ENCODE results near the gene NCEH1.

Gene NCEH1

DNA sequence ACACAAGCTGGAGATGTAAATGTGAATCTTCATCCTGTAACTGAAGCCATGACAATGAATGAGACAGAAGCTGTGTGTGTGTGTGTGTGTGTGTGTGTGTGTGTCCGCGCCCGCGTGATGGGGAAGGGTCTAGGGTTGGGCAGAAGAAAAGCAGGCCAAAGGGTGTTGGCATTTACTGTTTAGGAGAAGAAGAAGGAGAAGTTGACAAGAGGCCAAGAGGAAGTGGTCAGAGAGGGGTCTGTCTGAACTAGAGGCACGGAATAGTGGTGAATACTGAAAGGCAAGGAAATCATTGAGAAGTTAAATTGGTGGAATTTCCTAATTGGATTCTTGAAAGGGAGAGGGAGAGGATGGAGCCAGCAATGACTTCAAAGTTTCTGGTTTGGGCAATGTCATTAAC, 5.6 kb upstream of the NCEH1 start:
- no peak for TF ChIP-seq EZH2phosphoT487 (IDR thresholded peaks at IDR 0.05; ENCODE audit: borderline replicate concordance, low read length)
- TF ChIP-seq, protein P1, sequence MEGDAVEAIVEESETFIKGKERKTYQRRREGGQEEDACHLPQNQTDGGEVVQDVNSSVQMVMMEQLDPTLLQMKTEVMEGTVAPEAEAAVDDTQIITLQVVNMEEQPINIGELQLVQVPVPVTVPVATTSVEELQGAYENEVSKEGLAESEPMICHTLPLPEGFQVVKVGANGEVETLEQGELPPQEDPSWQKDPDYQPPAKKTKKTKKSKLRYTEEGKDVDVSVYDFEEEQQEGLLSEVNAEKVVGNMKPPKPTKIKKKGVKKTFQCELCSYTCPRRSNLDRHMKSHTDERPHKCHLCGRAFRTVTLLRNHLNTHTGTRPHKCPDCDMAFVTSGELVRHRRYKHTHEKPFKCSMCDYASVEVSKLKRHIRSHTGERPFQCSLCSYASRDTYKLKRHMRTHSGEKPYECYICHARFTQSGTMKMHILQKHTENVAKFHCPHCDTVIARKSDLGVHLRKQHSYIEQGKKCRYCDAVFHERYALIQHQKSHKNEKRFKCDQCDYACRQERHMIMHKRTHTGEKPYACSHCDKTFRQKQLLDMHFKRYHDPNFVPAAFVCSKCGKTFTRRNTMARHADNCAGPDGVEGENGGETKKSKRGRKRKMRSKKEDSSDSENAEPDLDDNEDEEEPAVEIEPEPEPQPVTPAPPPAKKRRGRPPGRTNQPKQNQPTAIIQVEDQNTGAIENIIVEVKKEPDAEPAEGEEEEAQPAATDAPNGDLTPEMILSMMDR (IDR thresholded peaks at IDR 0.05; ENCODE audit: low read depth, low read length, poor library complexity, severe bottlenecking) = no peak
- Histone ChIP-seq H3K27me3 (ENCODE audit: control insufficient read depth, low read length) (no peaks in the 10 kb centered on the region), H3K9me3 (ENCODE audit: control insufficient read depth, insufficient read depth, low read length) (no peaks in the 10 kb centered on the region), H3K9me2 (replicated peaks; ENCODE audit: control insufficient read depth, low read length) (no peaks in the 10 kb centered on the region), H3K36me3 (ENCODE audit: control insufficient read depth, low read length) (no peaks in the 10 kb centered on the region), H3F3A (ENCODE audit: control insufficient read depth, insufficient read depth) (no peaks in the 10 kb centered on the region), H3K4me3 (ENCODE audit: low read length) (no peak overlapping the region), H3K79me2 (ENCODE audit: control insufficient read depth, low read length) (no peaks in the 10 kb centered on the region), H3K4me1 (ENCODE audit: control insufficient read depth, low read length) (peaks cover 5% of the 10 kb centered on the region), H3K27ac (ENCODE audit: low read depth, low read length) (no peak overlapping the region), H4K20me1 (ENCODE audit: control insufficient read depth, insufficient read depth, low read depth, low read length) (no peaks in the 10 kb centered on the region), H3K4me2 (ENCODE audit: low read length) (no peak overlapping the region)

DNA sequence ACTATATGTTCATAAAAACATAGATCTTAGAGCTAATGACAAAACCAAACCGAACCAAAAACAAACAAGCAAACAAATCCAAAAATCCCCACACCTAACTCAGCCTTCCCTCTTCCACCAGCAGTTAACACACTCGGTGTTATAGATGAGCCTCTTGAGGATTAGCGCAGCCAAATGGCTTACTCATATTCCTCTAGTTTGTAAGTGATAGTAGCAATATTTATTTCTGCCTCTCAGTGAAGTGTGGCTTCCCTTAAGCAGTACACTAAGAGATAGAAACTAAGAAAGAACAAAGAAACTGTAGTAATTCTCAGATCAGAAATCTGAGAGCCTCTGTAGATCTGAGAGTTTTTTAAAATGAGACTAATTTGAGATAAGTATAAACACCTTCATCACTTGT, 2.4 kb upstream of the NCEH1 start:
- no peak overlapping the region for H3K27ac ChIP-seq (ENCODE audit: low read depth, low read length)
- peaks cover 4% of the 10 kb centered on the region; the same call in 1 of the 2 replicates for H3F3A ChIP-seq (ENCODE audit: control insufficient read depth, insufficient read depth)
- peaks cover 22% of the 10 kb centered on the region for H3K79me2 ChIP-seq (ENCODE audit: control insufficient read depth, low read length)
- H4K20me1 ChIP-seq (ENCODE audit: control insufficient read depth, insufficient read depth, low read depth, low read length) = no peaks in the 10 kb centered on the region; the same call in 1 of the 2 replicates
- no peaks in the 10 kb centered on the region for H3K27me3 ChIP-seq (ENCODE audit: control insufficient read depth, low read length)
- H3K9me3 ChIP-seq (ENCODE audit: control insufficient read depth, insufficient read depth, low read length) = no peaks in the 10 kb centered on the region
- no peaks in the 10 kb centered on the region for H3K36me3 ChIP-seq (ENCODE audit: control insufficient read depth, low read length)
- H3K4me1 ChIP-seq (ENCODE audit: control insufficient read depth, low read length) = peaks cover 23% of the 10 kb centered on the region
- no peaks in the 10 kb centered on the region for H3K9me2 ChIP-seq (replicated peaks; ENCODE audit: control insufficient read depth, low read length)
- TF ChIP-seq, protein P1 (IDR thresholded peaks at IDR 0.05; ENCODE audit: low read depth, low read length, poor library complexity, severe bottlenecking) = no peak
- TF ChIP-seq EZH2phosphoT487 (IDR thresholded peaks at IDR 0.05; ENCODE audit: borderline replicate concordance, low read length) = no peak
- H3K4me2 ChIP-seq (ENCODE audit: low read length) = no peak overlapping the region
- no peak overlapping the region for H3K4me3 ChIP-seq (ENCODE audit: low read length)

GRCh38 chr3:172711454-172711795, 558 bp upstream of the NCEH1 start:
- Histone ChIP-seq H3F3A (ENCODE audit: control insufficient read depth, insufficient read depth) (peaks cover 4% of the 10 kb centered on the region; the same call in 1 of the 2 replicates), H3K36me3 (ENCODE audit: control insufficient read depth, low read length) (no peaks in the 10 kb centered on the region), H3K9me3 (ENCODE audit: control insufficient read depth, insufficient read depth, low read length) (no peaks in the 10 kb centered on the region), H3K4me1 (ENCODE audit: control insufficient read depth, low read length) (peaks cover 23% of the 10 kb centered on the region), H3K9me2 (replicated peaks; ENCODE audit: control insufficient read depth, low read length) (no peaks in the 10 kb centered on the region), H4K20me1 (ENCODE audit: control insufficient read depth, insufficient read depth, low read depth, low read length) (no peaks in the 10 kb centered on the region; the same call in 1 of the 2 replicates), H3K79me2 (ENCODE audit: control insufficient read depth, low read length) (peaks cover 25% of the 10 kb centered on the region), H3K4me3 (ENCODE audit: low read length) (peak overlapping the region; percentile 99), H3K4me2 (ENCODE audit: low read length) (peak overlapping the region; percentile 100), H3K27me3 (ENCODE audit: control insufficient read depth, low read length) (no peaks in the 10 kb centered on the region), H3K27ac (ENCODE audit: low read depth, low read length) (peak overlapping the region; percentile 38)
- TF ChIP-seq, protein P1 (IDR thresholded peaks at IDR 0.05; ENCODE audit: low read depth, low read length, poor library complexity, severe bottlenecking) = no peak
- no peak for TF ChIP-seq EZH2phosphoT487 (IDR thresholded peaks at IDR 0.05; ENCODE audit: borderline replicate concordance, low read length)

Measured in DOHH2 (cell line).